HG02981 (cell line): ENCODE measurements around the gene STIM1.
"Not testable (repeated sequence)": the region's sequence is repeated elsewhere in the genome, so short reads cannot be mapped to it uniquely, and the experiment has no call there.

ENCODE experiments used
- ATAC-seq: cut with Tn5 transposase; IDR thresholded peaks from one replicate; pipeline ENCODE4 v1.9.1; 2021; ENCODE audit warnings: mild to moderate bottlenecking, moderate library complexity; ENCODE audit not compliant: unreplicated experiment

Gene STIM1

GRCh38 chr11:3853899-3854659, 1.4 kb upstream of the STIM1 start:
- peak; percentile 32 for ATAC-seq

GRCh38 chr11:3854660-3854976, 846 bp upstream of the STIM1 start:
- ATAC-seq = no peak

DNA sequence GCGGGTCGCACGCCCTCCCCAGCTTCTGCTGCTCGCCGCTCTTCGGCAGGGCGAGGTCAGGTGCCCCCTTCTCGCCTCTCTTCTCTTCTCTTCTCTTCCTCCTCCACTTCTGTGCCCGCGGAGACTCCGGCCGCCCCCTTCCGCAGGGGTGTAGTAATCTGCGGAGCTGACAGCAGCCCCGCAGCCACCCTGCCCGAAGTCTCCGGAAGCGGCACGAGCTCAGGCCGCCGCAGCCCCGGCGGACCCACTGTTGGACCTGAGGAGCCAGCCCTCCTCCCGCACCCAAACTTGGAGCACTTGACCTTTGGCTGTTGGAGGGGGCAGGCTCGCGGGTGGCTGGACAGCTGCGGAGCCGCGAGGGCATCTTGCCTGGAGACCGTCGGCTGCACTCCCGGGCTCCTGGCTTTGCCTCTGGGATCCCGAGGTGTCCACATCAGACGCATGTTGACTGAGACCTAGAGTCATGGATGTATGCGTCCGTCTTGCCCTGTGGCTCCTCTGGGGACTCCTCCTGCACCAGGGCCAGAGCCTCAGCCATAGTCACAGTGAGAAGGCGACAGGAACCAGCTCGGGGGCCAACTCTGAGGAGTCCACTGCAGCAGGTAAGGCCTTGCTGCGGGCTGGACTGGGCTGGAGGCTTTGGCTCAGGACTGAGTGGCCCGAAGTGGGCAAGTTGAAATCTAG, 486 bp downstream of the STIM1 start:
- ATAC-seq = peak; percentile 12

DNA sequence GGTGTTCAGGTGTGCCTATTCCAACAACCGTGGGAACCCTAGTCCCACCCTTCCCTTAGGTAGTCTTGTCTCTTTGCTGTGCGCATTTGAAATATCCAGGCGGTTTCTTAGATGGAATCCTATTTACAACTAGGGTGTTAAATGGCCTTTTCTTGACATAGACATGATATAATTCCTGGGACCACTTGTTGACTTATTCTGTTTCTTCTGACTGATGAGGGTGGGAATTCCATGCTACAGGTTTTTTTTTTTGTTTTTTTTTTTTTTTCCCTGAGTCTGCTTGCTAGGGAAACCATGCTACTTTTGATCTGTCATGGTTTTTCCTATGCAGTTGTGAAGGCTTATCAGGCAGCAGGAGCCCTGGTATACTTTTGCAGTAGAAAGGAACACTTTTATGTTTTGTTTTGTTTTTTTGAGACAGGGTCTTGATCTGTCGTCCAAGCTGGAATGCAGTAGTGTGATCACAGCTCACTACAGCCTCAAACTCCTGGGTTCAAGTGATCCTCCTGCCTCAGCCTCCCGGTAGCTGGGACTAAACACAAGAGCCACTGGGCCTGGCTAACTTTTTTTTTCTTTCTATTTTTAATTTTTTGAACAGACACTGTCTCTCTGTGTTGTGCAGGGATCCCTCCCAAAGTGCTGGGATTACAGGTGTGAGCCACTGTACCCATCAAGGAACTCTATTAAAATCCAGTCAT, 1.5 kb downstream of the STIM1 start:
- no peak for ATAC-seq

- ATAC-seq = no peak
Observed at GRCh38 chr11:3857628-3858027, 2.2 kb downstream of the STIM1 start.

DNA sequence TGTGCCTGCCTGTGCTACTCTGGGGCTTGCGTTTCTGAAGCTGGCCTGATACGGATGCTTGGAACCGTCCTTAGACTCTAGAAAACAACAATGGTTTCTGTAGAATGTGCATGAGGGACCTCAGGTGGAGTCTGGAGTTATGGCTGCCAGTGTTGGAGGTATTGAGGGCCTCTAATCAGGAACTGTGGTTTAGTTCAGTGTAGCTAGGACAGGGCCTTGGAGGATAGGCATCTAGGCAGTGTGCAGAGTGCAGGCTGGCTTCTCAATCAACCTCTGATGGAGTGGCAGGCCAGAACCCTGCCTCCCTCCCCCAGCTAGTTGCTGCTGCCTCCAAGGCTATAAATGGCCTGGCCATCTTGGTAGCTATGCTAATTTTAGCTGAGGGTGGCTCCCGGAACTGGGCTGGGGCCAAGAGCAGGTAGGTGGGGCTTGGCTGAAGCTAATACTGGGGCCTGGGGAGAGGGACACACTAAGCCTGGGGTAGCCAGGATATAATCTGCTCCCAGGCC, 4.0 kb downstream of the STIM1 start:
- ATAC-seq = no peak

DNA sequence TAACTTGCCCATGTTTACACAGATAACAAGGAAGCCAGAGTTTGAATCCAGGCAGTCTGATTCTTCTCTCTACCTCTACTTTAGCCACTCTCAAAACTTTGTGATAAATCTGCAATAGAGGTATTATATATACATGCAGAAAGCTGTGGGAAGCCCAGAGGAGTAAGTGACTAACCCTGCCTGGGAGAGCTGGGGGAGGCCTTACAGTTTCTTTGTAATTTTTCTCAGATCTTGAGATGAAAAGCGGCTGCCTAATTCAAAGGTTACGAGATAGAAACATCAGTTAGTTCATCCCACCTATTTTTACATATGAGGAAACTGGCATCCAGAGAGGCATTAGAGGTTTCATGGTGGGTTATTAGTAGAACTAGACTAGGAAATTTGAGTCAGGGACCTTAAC, 4.9 kb downstream of the STIM1 start:
- ATAC-seq = no peak

- ATAC-seq = not testable (repeated sequence)
Observed at GRCh38 chr11:3860898-3861393, 5.5 kb downstream of the STIM1 start.

DNA sequence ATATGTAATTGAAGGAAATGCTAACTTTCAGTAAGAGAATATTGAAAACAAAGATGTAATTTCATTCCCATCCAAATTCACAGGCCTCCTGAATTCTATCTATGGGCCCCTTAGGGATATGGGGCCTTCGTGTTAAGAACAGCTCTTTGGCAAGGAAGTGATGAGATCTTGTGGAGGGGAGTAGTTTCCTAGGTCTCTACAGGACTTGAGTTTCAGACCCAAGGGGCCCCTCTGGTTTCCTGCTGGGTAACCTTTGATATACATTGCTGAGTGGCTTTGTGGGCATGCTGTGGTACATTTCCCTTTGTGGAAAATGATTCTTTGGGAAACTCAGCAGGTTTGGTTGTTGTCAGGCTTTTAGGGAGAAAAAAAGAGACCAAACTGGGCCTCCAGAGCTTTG, 6.2 kb downstream of the STIM1 start:
- no peak for ATAC-seq

DNA sequence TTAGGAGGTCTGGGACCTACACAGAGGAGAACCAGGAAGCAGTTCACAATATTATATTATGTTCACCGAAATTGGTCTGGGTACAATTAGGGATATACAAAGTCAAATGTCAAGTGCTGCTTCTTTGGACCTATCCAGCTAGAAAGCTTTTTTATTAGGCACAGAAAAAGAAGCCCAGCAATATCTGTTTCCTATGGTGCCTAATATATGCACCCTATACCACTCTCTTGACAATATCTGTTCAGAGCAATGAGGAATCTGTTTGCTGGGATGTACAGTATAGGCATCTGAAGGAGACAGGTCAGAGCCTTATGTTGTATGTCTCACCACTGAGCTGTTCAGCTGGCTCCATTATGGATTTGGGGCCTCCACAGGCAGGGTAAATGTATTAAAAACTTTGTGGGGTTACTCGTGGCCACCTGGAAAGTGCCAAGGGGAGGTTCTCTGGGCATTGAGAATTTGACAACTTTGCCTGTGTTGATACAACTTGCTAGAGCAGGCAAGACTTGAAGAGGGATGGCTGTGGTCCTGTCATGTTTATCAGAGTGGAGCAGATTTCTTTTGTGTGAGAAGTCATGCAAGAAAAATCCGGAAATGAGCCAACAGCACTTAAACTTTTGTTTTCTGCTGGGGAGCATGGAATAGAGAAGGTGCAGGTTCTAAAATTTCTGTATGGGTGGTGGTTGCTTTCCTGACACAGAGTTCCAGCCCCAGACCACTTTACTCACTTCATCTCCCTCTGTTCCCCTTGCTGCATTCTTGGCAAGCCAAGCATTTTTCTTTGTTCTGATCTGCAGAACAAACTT, 10.1 kb downstream of the STIM1 start:
- no peak for ATAC-seq

GRCh38 chr11:3866206-3866605, 10.7 kb downstream of the STIM1 start:
- ATAC-seq = no peak

GRCh38 chr11:3866836-3867208, 11.4 kb downstream of the STIM1 start:
- no peak for ATAC-seq

DNA sequence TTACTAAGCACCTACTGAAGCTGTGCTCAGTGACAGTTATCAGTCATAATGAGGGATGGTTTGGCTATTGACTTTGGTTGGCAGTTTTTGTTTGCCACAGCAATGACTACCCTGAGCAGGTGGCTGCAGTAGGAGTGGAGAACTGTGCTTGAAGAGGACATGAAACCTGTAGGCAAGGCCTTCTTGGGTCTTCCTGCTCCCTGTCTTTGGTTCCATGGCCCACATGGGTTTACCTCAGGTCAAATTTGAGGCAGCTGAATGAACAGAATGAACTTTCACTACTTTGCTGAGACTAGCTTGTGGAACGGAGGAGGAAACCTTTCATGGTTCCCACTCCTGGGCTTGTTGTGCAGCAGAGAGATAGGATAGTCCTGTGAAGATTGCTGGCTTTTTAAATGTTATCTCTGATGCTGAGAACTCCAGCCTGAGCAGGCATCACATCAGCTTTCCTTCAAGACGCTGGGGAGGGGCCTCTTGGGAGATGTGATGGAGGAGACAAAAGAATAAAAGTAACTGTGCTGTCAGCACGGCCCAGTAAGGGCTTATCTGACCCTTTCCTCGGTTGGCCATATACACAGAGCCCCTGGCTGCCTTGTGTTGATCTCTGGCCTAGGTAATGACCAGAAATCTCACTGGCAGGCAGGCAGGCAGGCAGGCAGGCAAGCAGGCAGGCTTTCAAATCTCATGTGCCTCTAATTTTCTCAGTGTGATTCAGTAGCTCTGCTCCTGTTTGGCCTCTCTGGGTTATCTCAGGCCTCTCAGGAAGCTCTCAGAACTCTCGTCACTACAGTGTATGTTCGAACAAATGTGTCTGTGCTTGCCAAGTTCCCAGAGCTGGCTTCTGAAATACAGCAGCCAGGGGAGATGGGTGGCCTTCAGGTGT, 12.0 kb downstream of the STIM1 start:
- ATAC-seq = peak; percentile 53

GRCh38 chr11:3873712-3874349, 18.4 kb downstream of the STIM1 start:
- ATAC-seq = no peak

DNA sequence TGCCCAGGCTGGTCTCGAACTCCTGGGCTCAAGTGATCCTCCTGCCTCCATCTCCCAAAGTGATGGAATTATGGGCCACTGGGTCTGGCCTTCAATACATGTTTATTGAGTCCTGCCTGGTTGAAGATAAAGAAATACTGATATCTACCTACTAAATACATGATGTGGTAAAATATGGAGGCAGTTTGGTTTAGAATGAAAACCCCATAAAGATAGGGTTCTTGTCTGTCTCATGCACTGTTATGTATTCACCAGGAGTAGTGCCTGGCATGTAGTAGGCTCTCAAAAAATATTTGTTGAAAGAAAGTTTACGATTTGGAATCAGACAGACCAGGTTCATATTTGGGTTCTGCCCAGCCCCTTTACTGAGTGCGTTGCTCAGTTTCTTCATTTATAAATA, 21.1 kb downstream of the STIM1 start:
- ATAC-seq = no peak

DNA sequence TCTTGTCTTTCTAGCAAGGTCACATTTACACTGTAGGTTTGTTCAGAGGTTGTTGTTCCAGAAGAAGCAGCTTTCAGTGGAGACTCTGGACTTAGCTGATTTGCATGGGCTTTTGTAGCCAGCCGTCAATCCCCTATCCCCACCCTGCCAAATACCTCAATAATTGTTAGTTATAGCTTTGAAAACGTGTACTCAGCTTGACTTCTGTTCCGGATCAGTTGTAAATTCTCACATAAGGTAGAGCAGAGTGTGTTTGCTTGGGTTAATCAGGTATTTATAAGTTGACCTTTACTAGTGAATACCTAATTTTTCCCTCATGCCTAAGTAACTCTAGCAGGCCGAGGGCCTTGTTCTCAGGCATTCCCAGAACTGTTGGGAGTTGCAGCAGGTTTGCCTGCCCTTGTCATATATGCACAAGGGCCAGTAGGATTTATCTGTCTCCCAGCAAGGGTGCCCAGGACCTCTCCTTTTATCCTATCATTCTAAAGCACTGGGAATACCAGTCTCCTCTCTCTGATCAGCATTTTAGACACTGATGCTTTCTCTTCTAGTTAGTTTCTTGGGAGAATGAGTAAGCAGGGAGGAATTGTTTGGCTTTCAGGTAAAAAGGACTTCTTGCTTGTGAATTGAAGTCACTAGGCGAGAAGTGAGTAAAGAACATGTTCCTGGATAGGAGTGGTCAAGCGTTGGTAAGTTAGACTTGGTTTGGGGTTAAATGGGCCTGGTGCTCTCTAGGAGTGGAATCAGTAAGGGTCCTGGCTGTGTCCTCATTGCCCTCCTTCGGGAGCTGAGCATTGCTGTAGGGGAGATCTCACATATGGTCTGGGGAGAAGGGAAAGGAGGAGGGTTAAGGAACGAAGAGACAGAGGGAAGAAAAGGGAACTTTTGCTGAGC, 22.1 kb downstream of the STIM1 start:
- ATAC-seq = no peak

- no peak for ATAC-seq
Observed at GRCh38 chr11:3878258-3878584, 22.8 kb downstream of the STIM1 start.

GRCh38 chr11:3879216-3879966, 23.9 kb downstream of the STIM1 start:
- ATAC-seq = peak; percentile 42
